HG03565 (cell line): Measurements from ENCODE around the gene AJM1.

Source experiments
- ATAC-seq: cut with Tn5 transposase; IDR thresholded peaks from one replicate; pipeline ENCODE4 v1.9.1; 2021; ENCODE audit warnings: mild to moderate bottlenecking, moderate library complexity; ENCODE audit not compliant: unreplicated experiment

AJM1 gene

DNA sequence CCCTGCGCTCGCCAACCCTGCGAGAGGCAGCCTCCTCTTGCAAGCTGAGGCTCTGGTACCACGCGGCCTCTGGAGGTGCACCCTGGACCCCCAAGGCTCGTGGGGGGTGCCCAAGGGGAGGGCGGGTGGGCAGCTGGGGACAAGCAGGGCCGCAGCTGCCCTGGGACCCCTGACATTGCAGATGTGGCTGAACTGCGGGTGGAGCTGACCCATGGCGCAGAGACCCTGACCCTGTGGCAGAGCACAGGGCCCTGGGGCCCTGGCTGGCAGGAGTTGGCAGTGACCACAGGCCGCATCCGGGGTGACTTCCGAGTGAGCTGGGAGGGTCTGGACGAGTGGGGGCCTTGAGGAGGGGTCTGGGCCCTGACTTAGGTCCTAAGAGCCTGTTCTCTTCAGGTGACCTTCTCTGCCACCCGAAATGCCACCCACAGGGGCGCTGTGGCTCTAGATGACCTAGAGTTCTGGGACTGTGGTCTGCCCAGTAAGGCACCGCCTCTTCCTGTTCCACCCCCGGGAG lies 11.4 kb downstream of the AJM1 start:
- no peak for ATAC-seq

GRCh38 chr9:136854113-136854841 lies 12.0 kb downstream of the AJM1 start:
- no peak for ATAC-seq

DNA sequence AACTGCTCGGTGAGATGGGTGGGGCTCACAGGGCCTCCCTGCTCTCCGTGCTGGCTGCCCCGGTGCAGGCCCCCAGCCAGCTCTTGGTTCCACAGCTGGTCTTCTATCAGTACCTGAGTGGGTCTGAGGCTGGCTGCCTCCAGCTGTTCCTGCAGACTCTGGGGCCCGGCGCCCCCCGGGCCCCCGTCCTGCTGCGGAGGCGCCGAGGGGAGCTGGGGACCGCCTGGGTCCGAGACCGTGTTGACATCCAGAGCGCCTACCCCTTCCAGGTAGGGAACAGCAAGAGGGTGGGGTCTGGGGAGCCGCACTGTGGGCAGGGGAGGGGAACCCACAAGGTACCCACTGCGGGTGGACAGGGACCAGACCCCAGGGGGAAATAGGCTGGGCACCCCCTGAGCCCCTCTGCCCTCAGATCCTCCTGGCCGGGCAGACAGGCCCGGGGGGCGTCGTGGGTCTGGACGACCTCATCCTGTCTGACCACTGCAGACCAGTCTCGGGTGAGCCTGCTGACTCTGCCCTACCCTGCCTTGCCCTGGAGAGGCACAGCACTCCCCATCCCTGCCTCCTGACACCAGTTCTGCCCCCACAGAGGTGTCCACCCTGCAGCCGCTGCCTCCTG lies 12.7 kb downstream of the AJM1 start:
- ATAC-seq, result no peak

DNA sequence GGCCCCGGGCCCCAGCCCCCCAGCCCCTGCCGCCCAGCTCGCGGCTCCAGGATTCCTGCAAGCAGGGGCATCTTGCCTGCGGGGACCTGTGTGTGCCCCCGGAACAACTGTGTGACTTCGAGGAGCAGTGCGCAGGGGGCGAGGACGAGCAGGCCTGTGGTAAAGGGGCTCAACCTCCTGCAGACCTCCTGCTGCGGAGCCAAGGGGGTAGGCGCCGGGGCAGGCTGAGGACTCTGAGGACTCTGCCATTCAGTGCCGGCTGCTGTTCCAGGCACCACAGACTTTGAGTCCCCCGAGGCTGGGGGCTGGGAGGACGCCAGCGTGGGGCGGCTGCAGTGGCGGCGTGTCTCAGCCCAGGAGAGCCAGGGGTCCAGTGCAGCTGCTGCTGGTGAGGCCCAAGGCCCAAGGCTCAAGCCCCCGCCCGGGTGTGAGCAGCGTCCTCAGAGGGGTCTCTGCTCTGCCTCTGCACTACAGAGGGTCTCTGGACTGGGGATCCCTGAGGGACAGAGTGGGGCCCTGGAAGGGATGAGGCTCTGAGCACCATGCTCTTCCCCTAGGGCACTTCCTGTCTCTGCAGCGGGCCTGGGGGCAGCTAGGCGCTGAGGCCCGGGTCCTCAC lies 13.3 kb downstream of the AJM1 start:
- no peak for ATAC-seq

- ATAC-seq, result no peak
These were observed 13.8 kb downstream of the AJM1 start for GRCh38 chr9:136856079-136856476.

- no peak for ATAC-seq
These were observed 14.4 kb downstream of the AJM1 start for GRCh38 chr9:136856541-136857141.

GRCh38 chr9:136857166-136857565 lies 14.9 kb downstream of the AJM1 start:
- ATAC-seq, result no peak

DNA sequence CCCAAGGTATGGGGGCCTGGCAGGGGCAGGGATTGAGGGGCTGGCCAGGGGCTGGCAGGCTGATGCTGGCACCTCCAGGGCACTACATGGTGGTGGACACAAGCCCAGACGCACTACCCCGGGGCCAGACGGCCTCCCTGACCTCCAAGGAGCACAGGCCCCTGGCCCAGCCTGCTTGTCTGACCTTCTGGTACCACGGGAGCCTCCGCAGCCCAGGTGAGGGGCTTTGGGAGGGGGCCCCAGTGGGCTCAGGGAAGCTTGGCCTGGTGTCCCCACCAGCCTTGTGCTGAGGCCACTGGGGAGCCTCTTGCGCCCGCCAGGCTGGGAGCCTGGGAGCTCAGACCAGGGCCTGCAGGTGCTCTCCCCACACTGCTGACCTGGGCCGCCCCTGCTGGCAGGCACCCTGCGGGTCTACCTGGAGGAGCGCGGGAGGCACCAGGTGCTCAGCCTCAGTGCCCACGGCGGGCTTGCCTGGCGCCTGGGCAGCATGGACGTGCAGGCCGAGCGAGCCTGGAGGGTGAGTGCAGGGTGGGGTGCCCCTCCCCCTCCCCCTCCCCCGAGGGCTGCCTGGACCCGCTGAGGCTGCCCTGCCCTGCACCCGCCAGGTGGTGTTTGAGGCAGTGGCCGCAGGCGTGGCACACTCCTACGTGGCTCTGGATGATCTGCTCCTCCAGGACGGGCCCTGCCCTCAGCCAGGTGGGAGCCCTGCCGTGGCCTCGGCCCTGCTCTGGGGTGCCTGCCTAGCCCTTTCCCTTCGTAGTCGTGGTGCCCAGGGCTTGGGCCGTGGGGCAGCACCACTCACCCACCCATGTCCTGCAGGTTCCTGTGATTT lies 15.5 kb downstream of the AJM1 start:
- ATAC-seq, result no peak

DNA sequence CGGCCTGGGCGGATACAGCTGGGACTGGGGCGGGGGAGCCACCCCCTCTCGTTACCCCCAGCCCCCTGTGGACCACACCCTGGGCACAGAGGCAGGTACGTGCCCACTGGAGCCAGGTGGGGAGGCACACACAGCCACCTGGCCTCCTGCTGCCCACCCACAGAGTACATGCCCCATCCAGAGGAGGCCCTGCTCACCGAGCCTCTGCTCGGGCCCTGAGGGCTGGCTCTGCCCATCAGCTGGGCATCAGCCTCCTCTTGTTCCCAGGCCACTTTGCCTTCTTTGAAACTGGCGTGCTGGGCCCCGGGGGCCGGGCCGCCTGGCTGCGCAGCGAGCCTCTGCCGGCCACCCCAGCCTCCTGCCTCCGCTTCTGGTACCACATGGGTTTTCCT lies 16.2 kb downstream of the AJM1 start:
- ATAC-seq, result no peak

DNA sequence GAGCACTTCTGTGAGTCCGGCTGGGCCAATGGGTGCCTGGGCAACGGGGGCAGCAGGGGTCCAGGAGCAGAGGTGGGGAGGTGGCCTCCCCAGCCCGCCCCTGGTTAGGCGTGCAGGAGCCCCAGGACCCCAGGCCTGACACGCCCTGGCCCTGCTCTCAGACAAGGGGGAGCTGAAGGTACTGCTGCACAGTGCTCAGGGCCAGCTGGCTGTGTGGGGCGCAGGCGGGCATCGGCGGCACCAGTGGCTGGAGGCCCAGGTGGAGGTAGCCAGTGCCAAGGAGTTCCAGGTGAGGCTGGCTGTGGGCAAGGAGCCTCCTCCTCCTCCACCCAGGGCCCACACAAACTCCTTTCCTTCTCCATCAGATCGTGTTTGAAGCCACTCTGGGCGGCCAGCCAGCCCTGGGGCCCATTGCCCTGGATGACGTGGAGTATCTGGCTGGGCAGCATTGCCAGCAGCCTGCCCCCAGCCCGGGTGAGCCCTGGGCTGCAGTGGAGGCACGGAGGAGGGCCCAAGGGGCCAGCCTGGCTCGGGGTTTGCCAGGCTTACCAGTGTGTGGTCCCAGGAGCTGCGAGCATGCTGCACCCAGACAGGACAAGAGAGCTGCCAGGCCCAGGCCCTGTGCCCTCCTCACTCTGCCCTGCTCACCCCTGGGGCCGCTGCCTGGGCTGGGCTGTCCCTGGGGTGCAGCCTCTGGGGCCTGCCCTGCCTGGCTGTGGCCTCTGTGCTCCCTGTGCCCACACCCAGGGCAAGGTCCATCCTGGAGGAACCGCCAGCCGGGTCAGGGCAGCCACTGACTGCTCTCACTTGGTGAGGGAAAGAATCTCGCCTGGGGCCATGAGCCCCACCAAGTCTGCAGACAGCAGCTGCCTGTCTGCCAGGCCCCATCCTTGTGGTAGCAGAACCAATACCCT lies 16.8 kb downstream of the AJM1 start:
- ATAC-seq, result no peak

DNA sequence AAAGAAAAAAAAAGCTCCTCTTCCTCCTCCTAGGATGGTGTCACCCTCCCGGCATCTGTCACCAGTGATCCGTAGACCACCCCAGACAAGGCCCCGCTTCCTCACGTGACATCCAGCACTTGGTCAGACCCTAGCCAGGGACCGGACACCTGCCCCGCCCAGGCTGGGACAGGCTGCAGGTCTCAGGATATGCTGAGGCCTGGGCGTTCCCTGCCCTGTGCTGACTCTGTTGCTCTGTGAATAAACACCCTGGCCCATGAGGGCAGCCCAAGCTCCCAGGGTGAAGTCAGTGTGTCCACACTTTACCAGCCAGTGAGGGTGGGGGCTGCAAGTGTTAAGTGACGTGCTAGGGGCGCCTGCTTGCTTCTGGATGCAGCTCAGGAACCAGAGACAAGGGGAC lies 18.3 kb downstream of the AJM1 start:
- ATAC-seq, result no peak

DNA sequence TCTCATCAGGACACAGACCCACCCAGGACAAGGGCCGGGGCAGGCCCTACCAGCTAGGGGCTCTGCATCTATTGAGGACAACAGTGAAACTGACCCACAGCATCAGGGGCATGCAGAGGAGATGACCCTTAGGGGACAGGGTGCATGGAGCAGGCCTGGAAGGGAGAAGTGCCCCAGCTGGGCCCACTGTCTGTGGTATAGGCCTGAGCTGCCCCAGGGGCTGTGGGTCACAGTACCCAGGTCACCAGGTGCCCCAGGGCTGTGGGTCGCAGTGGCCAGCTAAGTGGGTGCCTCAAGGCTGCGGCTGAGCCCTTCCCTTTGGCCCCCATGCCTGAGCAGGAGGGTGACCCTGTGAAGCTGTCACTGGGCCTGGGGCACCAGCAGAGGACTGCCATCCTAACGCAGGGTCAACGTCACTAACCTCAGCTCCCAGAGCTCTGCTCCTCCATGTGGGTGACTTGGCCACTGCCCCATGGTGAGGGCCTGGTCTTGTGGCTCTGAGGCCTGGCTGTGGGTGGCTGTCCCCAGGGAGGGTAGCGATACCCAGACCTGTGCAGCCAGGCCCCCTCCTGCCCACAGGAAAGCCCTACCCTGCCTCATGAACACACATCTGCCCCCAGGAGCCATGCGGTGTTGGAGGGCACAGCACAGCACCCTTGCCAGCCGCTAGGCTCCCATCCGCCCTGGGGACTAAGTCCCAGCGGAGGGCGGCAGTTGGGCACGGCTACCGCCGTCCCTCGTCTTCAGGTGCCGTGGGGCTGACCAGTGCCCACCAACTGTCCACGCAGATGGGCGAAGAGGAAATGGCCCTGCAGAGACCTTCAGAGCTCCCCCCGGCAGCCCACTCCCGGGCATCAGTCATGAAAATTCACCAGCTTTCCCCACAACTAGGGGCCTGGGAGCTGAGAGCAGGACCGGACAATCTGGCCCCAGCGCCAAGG lies 18.9 kb downstream of the AJM1 start:
- ATAC-seq, result no peak

GRCh38 chr9:136861874-136862457 lies 19.7 kb downstream of the AJM1 start:
- no peak for ATAC-seq

- no peak for ATAC-seq
These were observed 20.8 kb downstream of the AJM1 start for GRCh38 chr9:136862849-136863622.

DNA sequence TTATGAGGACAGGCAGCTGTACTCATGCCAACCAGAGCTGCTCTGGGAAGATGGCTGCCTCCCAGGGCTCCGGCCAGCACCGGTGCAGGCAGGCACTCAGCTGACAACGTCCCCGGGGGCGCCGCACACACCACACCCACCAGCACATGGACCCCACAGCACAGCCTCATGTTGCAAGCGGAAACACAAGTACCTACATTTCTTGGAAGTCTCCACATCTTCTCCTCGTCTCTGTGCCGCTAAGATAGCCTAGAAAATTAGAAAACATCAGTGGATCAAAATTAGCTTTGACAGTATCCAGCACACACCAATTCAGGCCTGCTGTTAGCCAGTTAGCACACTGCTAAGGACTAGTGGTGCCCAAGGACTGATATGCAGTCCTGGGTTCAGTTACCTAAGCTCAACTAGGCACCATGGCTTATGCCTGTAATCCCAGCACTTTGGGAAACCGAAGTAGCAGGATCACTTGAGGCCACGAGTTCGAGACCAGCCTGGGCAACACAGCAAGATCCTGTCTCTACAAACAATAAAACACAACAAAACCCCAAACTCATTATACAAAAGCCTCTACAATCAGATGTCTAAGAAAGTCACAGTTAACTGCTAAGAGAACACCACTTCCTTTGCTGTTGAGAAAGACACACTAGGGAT lies 21.5 kb downstream of the AJM1 start:
- ATAC-seq, result no peak

DNA sequence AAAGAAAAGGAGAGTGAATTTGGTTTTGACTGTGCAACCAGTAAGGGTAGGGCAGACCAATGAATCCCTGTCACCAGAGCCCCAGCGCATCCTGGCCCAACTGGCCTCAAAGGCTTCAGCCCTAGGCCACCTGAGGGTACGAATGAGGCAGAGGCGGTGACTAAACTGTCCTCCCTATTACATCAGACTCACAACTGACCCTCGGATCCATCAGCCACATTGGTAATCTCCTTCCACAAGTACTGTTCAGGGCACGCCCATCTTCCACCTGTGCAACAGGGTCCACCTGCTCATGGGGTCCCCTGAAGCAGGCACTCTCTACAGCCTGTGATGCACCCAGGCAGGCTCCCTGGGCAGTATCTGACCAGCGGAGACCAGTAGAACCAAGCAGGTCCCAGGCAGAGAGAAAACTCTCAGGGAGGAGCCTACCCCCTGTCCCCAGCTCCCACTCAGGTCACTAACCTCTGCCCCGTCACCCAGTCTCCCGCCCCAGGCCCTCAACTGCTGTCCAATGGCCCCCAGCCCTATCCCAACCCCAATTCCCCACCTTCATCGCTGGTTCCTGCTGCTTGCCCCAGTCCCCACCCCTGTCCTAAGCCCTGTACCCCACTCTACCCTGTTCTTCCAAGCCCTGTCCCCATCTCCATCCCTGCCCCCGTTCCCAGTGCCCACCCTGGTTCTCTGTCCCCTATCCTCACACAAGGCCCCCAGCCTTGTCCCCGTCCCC lies 22.9 kb downstream of the AJM1 start:
- no peak for ATAC-seq

- ATAC-seq, result no peak
These were observed 23.5 kb downstream of the AJM1 start for GRCh38 chr9:136865768-136866103.
